H1 (cell line): ENCODE data around the gene CDC42BPB. TPM values are rescaled to one million over a fixed set of nuclear protein-coding genes. Genes with fewer than 3 reads are reported as not detected.

Source experiments
- CTCF ChIA-PET: fragments of 300-600 bp; sonication (Branson Sonifier 250); formaldehyde crosslinking; loops from one replicate; lab custom pipeline; 2021; ENCODE audit not compliant: partially characterized antibody; lab: Charles Lee
- POLR2A ChIA-PET: fragments of 300-600 bp; sonication (Branson Sonifier 250); formaldehyde crosslinking; loops from one replicate; lab custom pipeline; 2021; ENCODE audit warnings: inconsistent platforms; ENCODE audit not compliant: partially characterized antibody; lab: Charles Lee
- DNase-seq, 2 experiments: peaks; one replicate each; pipeline versions ENCODE4 v3.0.0 to v3.0.0-alpha.2; 2010 to 2022; ENCODE audit warnings: low spot score in 2 of 2, low read depth in 1 of 2, mixed read lengths in 1 of 2
- FAIRE-seq: peaks from 2 replicates; lab custom pipeline; 2011; peaks lifted over from hg19 to GRCh38; lab: Jason Lieb, UNC
- H2AFZ ChIP-seq: 2 replicates; pipeline ENCODE4 v1.8.1; 2012; ENCODE audit warnings: low read length, inconsistent platforms
- H2AK5ac ChIP-seq: 2 replicates; pipeline ENCODE4 v1.6.1; 2013; ENCODE audit warnings: low read depth, low read length
- H2BK120ac ChIP-seq: replicated peaks from 2 replicates; pipeline ENCODE3; 2013; ENCODE audit warnings: low read depth, low read length, inconsistent platforms
- H2BK12ac ChIP-seq: 2 replicates; pipeline ENCODE4 v1.6.1; 2013; ENCODE audit warnings: low read depth, low read length
- H2BK15ac ChIP-seq: 2 replicates; pipeline ENCODE4 v1.6.1; 2013; ENCODE audit warnings: low read length
- H2BK20ac ChIP-seq: 2 replicates; pipeline ENCODE4 v1.6.1; 2013; ENCODE audit warnings: low read length
- H2BK5ac ChIP-seq: 2 replicates; pipeline ENCODE4 v1.6.1; 2013; ENCODE audit warnings: low read depth, low read length
- H3K14ac ChIP-seq: 2 replicates; pipeline ENCODE4 v1.6.1; 2013; ENCODE audit warnings: inconsistent platforms; ENCODE audit not compliant: insufficient read length
- H3K18ac ChIP-seq: 2 replicates; pipeline ENCODE4 v1.6.1; 2013; ENCODE audit warnings: low read length; ENCODE audit errors: extremely low read depth
- H3K23ac ChIP-seq: 2 replicates; pipeline ENCODE4 v1.6.1; 2013; ENCODE audit warnings: inconsistent platforms; ENCODE audit not compliant: insufficient read length
- H3K23me2 ChIP-seq: 2 replicates; pipeline ENCODE4 v1.6.1; 2013; ENCODE audit warnings: low read depth, low read length
- H3K27ac ChIP-seq: 2 replicates; pipeline ENCODE4 v1.6.1; 2011; ENCODE audit warnings: low read depth, low read length, inconsistent platforms
- H3K27me3 ChIP-seq, 4 experiments: replicated peaks in 1 of 4; 1 replicate in 1 of 4; 2 replicates in 3 of 4; pipeline versions ENCODE4 v1.6.1 to v1.8.1; 2011 to 2013; ENCODE audit warnings: low read length in 3 of 4, mild to moderate bottlenecking in 3 of 4, inconsistent platforms in 2 of 4, mixed read lengths in 2 of 4, moderate library complexity in 1 of 4; ENCODE audit not compliant: control insufficient read depth in 3 of 4, insufficient read depth in 3 of 4; ENCODE audit errors: extremely low read depth in 1 of 4
- H3K36me3 ChIP-seq, 4 experiments: 2 replicates each; pipeline versions ENCODE4 v1.6.1 to v1.8.1; 2011 to 2013; ENCODE audit warnings: mild to moderate bottlenecking in 4 of 4, low read length in 3 of 4, moderate library complexity in 2 of 4, control low read depth in 1 of 4, inconsistent platforms in 1 of 4; ENCODE audit not compliant: insufficient read depth in 4 of 4, control insufficient read depth in 2 of 4
- H3K4ac ChIP-seq: replicated peaks from 2 replicates; pipeline ENCODE3; 2013; ENCODE audit warnings: low read length, low read depth, mixed read lengths, inconsistent platforms; ENCODE audit not compliant: insufficient read length
- H3K4me1 ChIP-seq, 4 experiments: replicated peaks in 1 of 4; 1 replicate in 1 of 4; 2 replicates in 3 of 4; pipeline versions ENCODE4 v1.6.1 to v1.8.1; 2011 to 2013; ENCODE audit warnings: low read length in 3 of 4, inconsistent platforms in 2 of 4, mixed read lengths in 1 of 4; ENCODE audit not compliant: insufficient read depth in 4 of 4, control insufficient read depth in 3 of 4
- H3K4me2 ChIP-seq, 2 experiments: 2 replicates each; pipeline versions ENCODE4 v1.6.1 to v1.8.1; 2011 to 2013; ENCODE audit warnings: low read depth in 2 of 2, low read length in 2 of 2, control low read depth in 1 of 2, inconsistent platforms in 1 of 2, mild to moderate bottlenecking in 1 of 2; ENCODE audit not compliant: insufficient read depth in 1 of 2
- H3K4me3 ChIP-seq, 4 experiments: fragments of 200-600, 300-600 bp in 1 of 4; sonication (generic), shearing (Covaris generic), sonication (Bioruptor Twin) in 1 of 4; 2 replicates each; pipeline versions ENCODE4 v1.5.1 to v1.8.1; 2011 to 2016; ENCODE audit warnings: low read length in 4 of 4, low read depth in 3 of 4, control low read depth in 2 of 4, inconsistent platforms in 2 of 4, mild to moderate bottlenecking in 2 of 4, mixed read lengths in 1 of 4, moderate library complexity in 1 of 4; ENCODE audit not compliant: insufficient read depth in 2 of 4; ENCODE audit errors: extremely low read depth in 1 of 4
- H3K56ac ChIP-seq: replicated peaks from 2 replicates; pipeline ENCODE3; 2013; ENCODE audit warnings: low read depth, mild to moderate bottlenecking, mixed read lengths, low read length, inconsistent platforms; ENCODE audit not compliant: insufficient read length
- H3K79me1 ChIP-seq: 2 replicates; pipeline ENCODE4 v1.6.1; 2013; ENCODE audit warnings: low read depth, low read length, control low read depth
- H3K79me2 ChIP-seq, 2 experiments: 2 replicates each; pipeline versions ENCODE4 v1.6.1 to v1.8.1; 2012 to 2013; ENCODE audit warnings: low read length in 2 of 2, mild to moderate bottlenecking in 2 of 2, inconsistent platforms in 1 of 2; ENCODE audit not compliant: insufficient read depth in 2 of 2, control insufficient read depth in 1 of 2
- H3K9ac ChIP-seq, 4 experiments: replicated peaks in 1 of 4; 1 replicate in 1 of 4; 2 replicates in 3 of 4; pipeline versions ENCODE4 v1.6.1 to v1.8.1; 2011 to 2013; ENCODE audit warnings: low read depth in 3 of 4, low read length in 3 of 4, control low read depth in 2 of 4, mild to moderate bottlenecking in 2 of 4, moderate library complexity in 2 of 4, inconsistent platforms in 1 of 4; ENCODE audit errors: extremely low read depth in 1 of 4
- H3K9me3 ChIP-seq, 2 experiments: 2 replicates each; pipeline versions ENCODE4 v1.6.1 to v1.8.1; 2012 to 2013; ENCODE audit warnings: mild to moderate bottlenecking in 2 of 2, moderate library complexity in 2 of 2, control low read depth in 1 of 2, inconsistent platforms in 1 of 2, low read depth in 1 of 2, low read length in 1 of 2, mixed read lengths in 1 of 2; ENCODE audit not compliant: insufficient read depth in 2 of 2
- H4K20me1 ChIP-seq, 2 experiments: replicated peaks in 1 of 2; 2 replicates each; pipeline versions ENCODE3 to v1.8.1; 2011 to 2013; ENCODE audit warnings: inconsistent platforms in 2 of 2, low read length in 2 of 2, mild to moderate bottlenecking in 1 of 2; ENCODE audit not compliant: insufficient read depth in 2 of 2, control insufficient read depth in 1 of 2
- H4K5ac ChIP-seq: 2 replicates; pipeline ENCODE4 v1.6.1; 2013; ENCODE audit warnings: low read length, low read depth, mixed read lengths, inconsistent platforms; ENCODE audit not compliant: insufficient read length
- H4K8ac ChIP-seq: 2 replicates; pipeline ENCODE4 v1.8.0; 2013; ENCODE audit warnings: mild to moderate bottlenecking, moderate library complexity, low read length, inconsistent platforms; ENCODE audit not compliant: insufficient read depth; ENCODE audit errors: extremely low read depth
- H4K91ac ChIP-seq: replicated peaks from 2 replicates; pipeline ENCODE3; 2013; ENCODE audit warnings: low read length, mixed read lengths, inconsistent platforms; ENCODE audit not compliant: insufficient read length
- BCL11A ChIP-seq, 2 experiments: IDR thresholded peaks; one replicate each; pipeline ENCODE4 v1.6.1; 2011; ENCODE audit warnings: low read depth in 2 of 2, low read length in 2 of 2, mild to moderate bottlenecking in 2 of 2
- EZH2 ChIP-seq: fragments of 200-600 bp; sonication (generic); IDR thresholded peaks from 2 replicates; pipeline ENCODE4 v1.7.1; 2012; ENCODE audit warnings: low read depth, mild to moderate bottlenecking, moderate library complexity, low read length, inconsistent platforms; ENCODE audit not compliant: severe bottlenecking
- HDAC2 ChIP-seq, 2 experiments: fragments of 300-600 bp in 1 of 2; sonication (generic) in 1 of 2; IDR thresholded peaks; 2 replicates each; pipeline ENCODE4 v1.6.1; 2011 to 2012; ENCODE audit warnings: low read depth in 2 of 2, low read length in 2 of 2, mild to moderate bottlenecking in 2 of 2, moderate library complexity in 2 of 2, borderline replicate concordance in 1 of 2, inconsistent platforms in 1 of 2
- WGBS, 2 experiments: shearing (Covaris generic) in 1 of 2; methylation state at CpG; one replicate each; pipeline versions ENCODE4 v1.1.6 to v1.1.7; 2013 to 2015; ENCODE audit warnings: low lambda C conversion rate in 2 of 2, mixed read lengths in 2 of 2, inconsistent platforms in 1 of 2, low coverage in 1 of 2, missing lambda C conversion rate in 1 of 2; ENCODE audit not compliant: insufficient replicate concordance in 2 of 2, insufficient coverage in 1 of 2, insufficient read length in 1 of 2; ENCODE audit errors: extremely low coverage in 1 of 2, missing lambda C conversion rate in 1 of 2; 5-methylcytosine and 5-hydroxymethylcytosine counted together
- polyA plus RNA-seq, 7 experiments: library from polyadenylated mRNA; depleted of rRNA in 3 of 7; stranded (reverse) in 5 of 7; unstranded in 2 of 7; fragments of >200 nt in 5 of 7; fragments of 200-250 nt in 2 of 7; gene quantifications; 1 replicate in 5 of 7; 2 replicates in 1 of 7; 4 replicates in 1 of 7; pipeline versions ENCODE4 v1.2.1 to v1.2.3, GENCODE V29; 2011 to 2013; ENCODE audit warnings: missing spikeins in 2 of 7, mixed read lengths in 2 of 7
- total RNA-seq: library from RNA; stranded (reverse); fragmentation: NEBNext Ultra II Directional; extraction: Animal tissue kit (Norgen Biotek cat#: 25700); gene quantifications from 2 replicates; pipeline ENCODE4 v1.2.1, GENCODE V29; 2021

Gene CDC42BPB
- total and polyA plus RNA-seq, 2 of the 8 experiments (the other 6 are each of a cell fraction or from before 2014, with no cell fraction given): 51.2 to 88.2 TPM

GRCh38 chr14:103104389-103104653, 47.0 kb upstream of the CDC42BPB start:
- no peaks in the 10 kb centered on the region for H3K36me3 ChIP-seq
- TF ChIP-seq EZH2 (peak; percentile 58), BCL11A (IDR thresholded peaks at IDR 0.05; ENCODE audit: low read depth in 2 of 2, low read length in 2 of 2) (no peak), HDAC2 (IDR thresholded peaks at IDR 0.05; ENCODE audit: borderline replicate concordance in 1 of 2, low read depth in 2 of 2, low read length in 2 of 2) (no peak)
- TF ChIP-seq, all 59 proteins: peak for 1
- H3K4me1 ChIP-seq: peaks cover 0 to 31% (median 18%) of the 10 kb centered on the region in 4 experiments; a peak in 6 of 7 replicates
- H3K23ac ChIP-seq: no peak overlapping the region
- peak overlapping the region; percentile 8 to 66; a peak in 3 of 4 replicates for H3K4me2 ChIP-seq
- H3K23me2 ChIP-seq: peaks cover 3% of the 10 kb centered on the region; the same call in 1 of the 2 replicates
- H3K79me2 ChIP-seq: no peaks in the 10 kb centered on the region
- DNase-seq (no peak), FAIRE-seq (no peak)
- H3K79me1 ChIP-seq: no peaks in the 10 kb centered on the region
- no peak overlapping the region for H2BK5ac ChIP-seq
- H2BK120ac ChIP-seq: no peak overlapping the region
- H3K9me3 ChIP-seq: no peaks in the 10 kb centered on the region
- peaks cover 0 to 3% of the 10 kb centered on the region in 2 experiments for H4K20me1 ChIP-seq
- H4K91ac ChIP-seq: peak overlapping the region; percentile 74
- CTCF ChIA-PET: interaction anchor here (0.7 to 10.4 kb wide), 51 partner anchors 8 to 426 kb away, joined by 3 to 276 read pairs (median 7); partner anchors contain the start of genes EXOC3L4, LBHD2 and TNFAIP2
- H3K4me3 ChIP-seq: peak overlapping the region in 1 of 4 experiments; percentile 39; a peak in 2 of 8 replicates
- no peak overlapping the region for H2AK5ac ChIP-seq
- peak overlapping the region; percentile 62; the same call in 1 of the 2 replicates for H4K8ac ChIP-seq
- no peak overlapping the region for H3K4ac ChIP-seq
- H3K9ac ChIP-seq: no peak overlapping the region
- peaks cover 7 to 42% (median 34%) of the 10 kb centered on the region in 4 experiments for H3K27me3 ChIP-seq
- no peak overlapping the region for H3K14ac ChIP-seq
- no peak overlapping the region for H3K27ac ChIP-seq
- peak overlapping the region; percentile 95; the same call in 1 of the 2 replicates for H2BK15ac ChIP-seq
- no peak overlapping the region for H3K18ac ChIP-seq
- H4K5ac ChIP-seq: no peak overlapping the region
- H3K56ac ChIP-seq: no peak overlapping the region
- peak overlapping the region; percentile 92; the same call in 1 of the 2 replicates for H2BK12ac ChIP-seq
- POLR2A ChIA-PET: interaction anchor here (0.6 to 2.5 kb wide), 12 partner anchors 14 to 419 kb away, joined by 3 to 14 read pairs (median 4); partner anchors contain the start of gene EIF5
- H2BK20ac ChIP-seq: no peak overlapping the region
- 75% methylated on average over 16 of the region's 20 CpGs; no CpG with 5 or more reads in 1 of the 2 experiments for WGBS, 2 experiments
- no peak overlapping the region for H2AFZ ChIP-seq
